Measurements from ENCODE around the gene TMPRSS9. TPM values are rescaled to one million over a fixed set of nuclear protein-coding genes. Genes with fewer than 3 reads are reported as not detected.

TMPRSS9 gene
- total and polyA plus RNA-seq, 2 of the 13 experiments (the other 11 are each of a cell fraction or from before 2014, with no cell fraction given) = 2.5 to 5.2 TPM

DNA sequence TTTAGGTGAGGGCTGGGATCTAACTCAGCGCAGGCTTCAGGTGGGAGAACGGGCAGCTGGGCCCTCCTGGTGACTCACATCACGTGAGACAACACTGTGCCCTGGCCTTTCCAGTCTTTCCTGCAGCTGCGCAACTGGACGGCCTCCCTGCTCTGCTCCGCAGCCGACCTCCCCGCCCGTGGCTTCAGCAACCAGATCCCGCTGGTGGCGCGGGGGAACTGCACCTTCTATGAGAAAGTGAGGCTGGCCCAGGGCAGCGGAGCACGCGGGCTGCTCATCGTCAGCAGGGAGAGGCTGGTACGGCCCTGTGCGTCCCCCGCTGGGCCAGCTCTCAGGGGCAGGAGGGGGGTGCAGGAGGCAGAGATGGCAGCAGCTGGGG lies 22.7 kb upstream of the TMPRSS9 start (continued):
- TF ChIP-seq PAXIP1 (CRISPR knock-in tag; conservative IDR thresholded peaks at IDR 0.05) (no peak), NR2F2 (IDR thresholded peaks at IDR 0.05; ENCODE audit: borderline replicate concordance, low read depth) (no peak), ZNF572 (CRISPR knock-in tag; IDR thresholded peaks at IDR 0.05) (no peak), XRCC5 (optimal IDR thresholded peaks at IDR 0.05; ENCODE audit: low read length) (peak; percentile 50), HNRNPLL (IDR thresholded peaks at IDR 0.05; ENCODE audit: low read depth, low read length, poor library complexity, severe bottlenecking) (peak; percentile 76), ZBTB38 (CRISPR knock-in tag; IDR thresholded peaks at IDR 0.05) (peak; percentile 95)
- TF ChIP-seq, protein P1, sequence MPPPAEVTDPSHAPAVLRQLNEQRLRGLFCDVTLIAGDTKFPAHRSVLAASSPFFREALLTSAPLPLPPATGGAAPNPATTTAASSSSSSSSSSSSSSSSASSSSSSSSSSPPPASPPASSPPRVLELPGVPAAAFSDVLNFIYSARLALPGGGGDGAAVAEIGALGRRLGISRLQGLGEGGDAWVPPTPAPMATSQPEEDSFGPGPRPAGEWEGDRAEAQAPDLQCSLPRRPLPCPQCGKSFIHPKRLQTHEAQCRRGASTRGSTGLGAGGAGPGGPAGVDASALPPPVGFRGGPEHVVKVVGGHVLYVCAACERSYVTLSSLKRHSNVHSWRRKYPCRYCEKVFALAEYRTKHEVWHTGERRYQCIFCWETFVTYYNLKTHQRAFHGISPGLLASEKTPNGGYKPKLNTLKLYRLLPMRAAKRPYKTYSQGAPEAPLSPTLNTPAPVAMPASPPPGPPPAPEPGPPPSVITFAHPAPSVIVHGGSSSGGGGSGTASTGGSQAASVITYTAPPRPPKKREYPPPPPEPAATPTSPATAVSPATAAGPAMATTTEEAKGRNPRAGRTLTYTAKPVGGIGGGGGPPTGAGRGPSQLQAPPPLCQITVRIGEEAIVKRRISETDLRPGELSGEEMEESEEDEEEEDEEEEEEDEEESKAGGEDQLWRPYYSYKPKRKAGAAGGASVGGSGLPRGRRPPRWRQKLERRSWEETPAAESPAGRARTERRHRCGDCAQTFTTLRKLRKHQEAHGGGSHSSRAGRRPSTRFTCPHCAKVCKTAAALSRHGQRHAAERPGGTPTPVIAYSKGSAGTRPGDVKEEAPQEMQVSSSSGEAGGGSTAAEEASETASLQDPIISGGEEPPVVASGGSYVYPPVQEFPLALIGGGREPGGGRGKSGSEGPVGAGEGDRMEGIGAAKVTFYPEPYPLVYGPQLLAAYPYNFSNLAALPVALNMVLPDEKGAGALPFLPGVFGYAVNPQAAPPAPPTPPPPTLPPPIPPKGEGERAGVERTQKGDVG (CRISPR knock-in tag; IDR thresholded peaks at IDR 0.05; ENCODE audit: borderline replicate concordance) = peak; percentile 36; the same call in 1 of the 2 replicates
